Raji (cell line): ENCODE results near the gene C21orf58.

Experiments
- POLR2A ChIP-seq: IDR thresholded peaks from 2 replicates; pipeline ENCODE4 v1.6.1; 2011; ENCODE audit warnings: low read depth, low read length, control low read depth; ENCODE audit not compliant: insufficient read depth

The C21orf58 gene

DNA sequence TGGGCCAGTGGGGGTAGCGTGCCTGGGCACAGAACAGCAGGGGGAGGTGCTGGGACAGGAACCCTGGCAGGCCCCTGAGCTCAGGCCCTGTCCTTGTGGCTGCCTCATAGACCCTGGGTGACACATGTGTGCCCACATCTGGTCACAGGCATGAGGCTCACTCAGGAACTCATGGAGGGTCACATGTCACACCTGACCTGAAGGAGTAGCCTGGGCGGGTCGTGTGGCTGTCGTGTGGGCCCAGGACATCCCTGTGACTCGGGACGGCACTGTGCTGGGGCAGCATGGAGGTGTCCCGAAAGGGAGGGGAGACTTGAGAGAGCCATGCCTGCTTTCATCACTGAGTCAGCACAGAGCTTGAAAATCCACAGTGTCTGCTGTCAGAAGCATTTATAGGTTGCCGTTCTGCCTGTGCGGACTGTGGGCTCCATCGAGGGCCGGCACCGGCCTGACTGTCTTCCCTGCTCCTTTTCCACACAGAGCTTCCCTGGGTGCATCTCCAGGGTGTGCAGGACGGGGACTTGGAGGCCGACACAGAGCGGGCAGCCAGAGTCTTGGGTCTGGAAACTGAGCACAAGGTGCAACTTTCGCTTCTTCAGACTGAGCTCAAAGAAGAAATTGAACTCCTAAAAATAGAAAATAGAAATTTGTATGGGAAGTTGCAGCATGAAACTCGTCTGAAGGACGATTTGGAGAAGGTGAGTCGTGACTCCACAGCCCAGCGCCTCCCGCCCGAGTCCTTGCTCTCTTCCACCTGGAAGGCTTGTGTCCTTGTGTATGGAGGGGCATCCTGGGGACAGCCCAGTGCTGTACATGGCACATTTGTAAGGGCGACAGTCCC is 33.0 kb upstream of the C21orf58 start:
- TF ChIP-seq POLR2A = no peak

DNA sequence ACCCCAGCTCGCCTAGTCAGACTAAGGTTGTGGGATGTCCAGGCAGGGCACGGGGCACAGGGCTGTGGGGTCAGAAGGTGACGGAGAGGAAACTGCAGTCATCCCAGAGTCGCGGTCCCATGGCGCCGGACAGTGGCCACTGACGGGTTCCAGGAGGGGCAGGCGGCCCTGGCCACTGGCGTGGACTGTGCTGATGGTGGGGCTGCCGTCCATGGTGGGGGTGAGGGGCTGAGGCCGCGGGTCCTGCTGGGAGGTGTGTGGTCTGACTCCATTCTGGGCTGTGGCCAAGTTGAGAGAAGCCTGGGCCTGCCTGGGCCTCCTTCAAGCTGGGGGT is 32.3 kb upstream of the C21orf58 start:
- no peak for TF ChIP-seq POLR2A

DNA sequence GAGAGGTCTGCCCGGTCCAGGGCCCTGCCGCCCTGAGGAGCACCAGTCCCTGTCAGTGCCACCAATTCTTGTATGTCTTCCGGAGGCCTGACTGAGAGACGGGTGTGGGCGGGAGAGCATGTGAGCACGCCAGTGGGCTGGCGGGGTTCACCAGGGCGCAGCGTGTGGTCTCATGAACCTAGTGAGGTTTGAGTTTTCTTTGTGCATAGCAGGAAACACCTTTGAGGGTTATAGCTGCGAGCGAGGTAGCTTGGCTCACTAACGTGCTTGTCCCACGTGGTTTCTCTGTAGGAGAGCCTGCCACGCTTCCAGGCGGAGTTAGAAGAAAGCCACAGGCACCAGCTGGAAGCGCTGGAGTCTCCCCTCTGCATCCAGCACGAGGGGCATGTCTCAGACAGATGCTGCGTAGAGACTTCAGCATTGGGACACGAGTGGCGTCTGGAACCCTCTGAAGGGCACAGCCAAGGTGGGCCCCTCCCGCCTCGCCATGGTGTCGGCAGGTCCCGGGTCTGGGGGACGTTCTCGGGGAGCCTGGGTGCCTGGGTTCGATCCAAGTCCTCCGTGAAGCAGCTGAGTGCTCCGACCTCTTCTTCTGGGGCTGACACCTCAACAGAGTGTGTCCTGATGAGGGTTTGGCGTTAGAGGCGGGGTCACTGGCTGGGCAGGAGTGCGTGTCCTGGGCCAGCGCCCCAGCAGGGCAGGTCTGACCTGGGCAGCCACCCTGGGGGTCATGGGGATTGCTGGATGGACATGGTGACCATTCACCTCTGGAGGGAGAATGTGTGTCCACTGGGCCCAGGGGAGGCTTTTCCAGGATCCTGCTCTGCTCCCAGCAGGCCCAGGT is 31.7 kb upstream of the C21orf58 start:
- no peak for TF ChIP-seq POLR2A

DNA sequence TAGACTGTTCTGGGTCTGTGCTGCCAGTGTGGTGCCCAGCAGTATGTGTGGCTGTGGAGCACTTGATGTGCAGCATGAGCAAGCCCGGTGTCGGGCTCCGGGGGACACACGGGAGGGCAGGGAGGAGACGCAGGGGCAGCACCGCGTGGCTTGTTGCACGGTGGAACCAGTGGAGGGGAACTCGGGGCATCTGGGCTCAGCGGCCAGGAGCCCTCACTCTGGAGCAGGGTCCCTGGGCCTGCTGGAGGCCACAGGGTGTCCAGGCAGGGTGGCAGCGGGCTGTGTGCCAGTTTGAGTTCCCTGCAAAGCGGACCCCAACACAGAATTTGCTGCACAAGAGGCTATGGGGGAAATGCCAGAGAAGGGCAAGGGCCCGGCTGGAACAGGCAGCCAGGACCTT is 30.8 kb upstream of the C21orf58 start:
- no peak for TF ChIP-seq POLR2A

DNA sequence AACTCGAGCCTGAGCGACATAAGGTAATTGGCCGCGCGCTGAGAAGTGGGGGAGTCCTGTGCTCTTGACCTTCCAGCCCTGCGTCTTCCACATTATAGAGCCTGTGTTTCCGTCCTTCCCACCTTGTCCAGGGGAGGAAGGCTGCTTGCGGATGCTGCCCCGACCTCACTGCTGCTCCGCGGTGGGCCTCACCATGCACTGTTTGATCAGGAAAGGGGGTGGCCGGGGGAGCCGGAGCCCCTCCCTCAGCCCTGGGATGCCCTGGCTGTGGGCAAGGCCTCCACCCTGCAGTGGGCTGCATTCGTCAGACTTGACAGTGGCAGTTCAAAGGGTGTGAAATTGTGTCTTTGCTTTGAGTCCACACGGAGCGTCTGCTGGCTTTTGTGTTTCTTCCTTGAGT is 30.4 kb upstream of the C21orf58 start:
- no peak for TF ChIP-seq POLR2A

DNA sequence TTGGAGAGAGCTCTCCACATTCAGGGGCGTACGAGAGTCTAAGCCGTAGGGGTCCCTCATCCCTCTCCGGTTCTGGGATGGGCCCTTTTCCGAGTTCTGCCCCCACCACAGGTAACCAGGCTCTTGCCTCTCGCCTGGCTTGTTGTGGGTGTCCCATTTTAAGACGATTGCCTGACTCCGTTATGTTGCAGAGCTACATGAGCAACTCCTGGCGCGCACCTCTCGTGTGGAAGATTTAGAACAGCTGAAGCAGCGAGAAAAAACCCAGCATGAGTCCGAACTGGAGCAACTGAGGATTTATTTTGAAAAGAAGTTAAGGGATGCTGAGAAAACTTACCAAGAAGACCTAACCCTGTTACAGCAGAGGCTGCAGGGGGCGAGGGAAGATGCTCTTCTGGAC is 29.2 kb upstream of the C21orf58 start:
- TF ChIP-seq POLR2A = no peak

DNA sequence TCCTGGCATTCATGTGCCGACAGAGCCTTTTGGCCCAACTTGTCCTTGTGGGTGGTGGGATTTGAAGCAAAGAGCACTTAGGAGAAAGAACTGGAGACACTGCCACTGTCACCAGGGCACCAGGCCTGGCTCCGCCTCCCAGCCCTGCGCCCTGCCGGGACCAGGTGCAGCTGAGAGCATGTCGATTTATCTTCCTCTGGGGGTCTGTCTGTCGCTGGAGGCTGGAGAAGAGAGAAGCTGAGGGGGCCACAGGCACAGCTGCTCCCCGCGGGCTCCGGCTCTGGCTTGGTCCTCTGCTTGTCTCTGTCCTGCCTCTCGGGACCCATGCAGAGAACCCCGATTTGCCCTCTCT is 28.5 kb upstream of the C21orf58 start:
- no peak for TF ChIP-seq POLR2A

DNA sequence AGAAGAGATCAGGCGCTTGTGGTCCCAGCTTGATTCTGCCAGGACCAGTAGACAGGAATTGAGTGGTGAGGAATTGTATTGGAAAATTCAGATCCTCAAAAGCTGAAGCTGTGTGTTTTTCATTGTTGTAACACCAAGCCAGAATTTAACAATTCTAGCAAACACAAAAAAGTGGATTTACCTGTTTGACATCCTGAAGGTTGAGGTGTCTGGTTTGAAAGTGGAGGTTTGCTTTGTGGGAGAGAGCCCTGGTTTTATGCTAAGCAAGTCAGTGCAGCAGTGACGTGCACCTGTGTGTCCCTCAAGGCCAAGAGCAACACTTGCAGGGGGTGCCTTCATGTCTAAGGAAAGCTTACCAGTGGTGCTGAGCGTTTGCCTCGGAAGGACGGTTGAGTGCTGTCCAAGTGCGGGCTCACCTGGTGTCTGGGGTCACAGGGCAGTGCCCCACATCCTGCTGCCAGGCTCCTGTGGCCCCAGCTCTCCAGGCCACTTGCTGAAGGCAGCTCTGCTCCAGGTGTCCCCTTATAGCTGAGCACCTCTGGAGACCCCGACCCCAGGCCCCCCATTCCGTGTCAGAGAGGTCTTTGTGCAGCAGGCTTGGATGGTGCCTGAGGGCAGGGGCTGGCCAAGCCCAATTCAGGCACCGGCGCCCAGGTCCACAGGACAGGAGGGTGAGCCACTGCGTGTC is 27.9 kb upstream of the C21orf58 start:
- TF ChIP-seq POLR2A = no peak

DNA sequence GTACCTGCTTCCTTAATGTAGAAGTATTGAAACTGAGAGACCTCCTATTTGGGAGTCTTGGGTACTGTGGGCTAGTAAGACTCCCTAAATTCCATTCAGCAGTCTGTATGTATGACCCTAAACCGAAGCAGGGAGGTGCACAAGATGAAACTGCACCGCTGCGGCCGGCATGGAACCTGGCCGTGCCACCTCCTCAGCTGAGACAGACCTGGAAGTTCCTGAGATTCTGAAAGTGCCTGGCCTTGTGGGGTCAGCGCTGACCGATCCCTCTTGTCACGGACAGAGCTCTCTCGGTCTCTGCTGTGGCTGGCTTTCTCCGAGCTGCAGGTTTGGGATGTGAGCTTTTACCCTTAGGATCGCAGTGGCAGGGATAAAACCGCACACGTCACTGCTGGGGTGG is 27.3 kb upstream of the C21orf58 start:
- TF ChIP-seq POLR2A = no peak

DNA sequence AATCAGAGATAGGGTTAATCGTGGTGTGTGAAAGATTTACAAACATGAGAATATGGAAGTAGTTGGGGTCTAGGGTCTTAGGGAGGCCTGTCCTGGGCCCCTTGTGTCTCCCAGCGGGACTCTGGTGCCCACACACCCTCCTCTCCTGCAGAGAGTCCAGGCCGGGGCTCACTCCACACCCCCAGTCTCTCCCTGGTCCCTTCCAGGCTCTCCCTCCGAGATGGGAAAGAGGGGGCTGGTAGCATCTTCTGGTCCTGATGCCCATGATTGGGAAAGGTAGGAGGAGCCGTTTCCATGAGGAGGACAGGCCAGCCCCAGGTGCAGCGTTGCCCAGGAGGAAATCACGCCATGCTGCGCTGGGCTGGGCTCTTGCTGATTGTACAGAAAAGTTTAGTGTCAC is 26.9 kb upstream of the C21orf58 start:
- no peak for TF ChIP-seq POLR2A

DNA sequence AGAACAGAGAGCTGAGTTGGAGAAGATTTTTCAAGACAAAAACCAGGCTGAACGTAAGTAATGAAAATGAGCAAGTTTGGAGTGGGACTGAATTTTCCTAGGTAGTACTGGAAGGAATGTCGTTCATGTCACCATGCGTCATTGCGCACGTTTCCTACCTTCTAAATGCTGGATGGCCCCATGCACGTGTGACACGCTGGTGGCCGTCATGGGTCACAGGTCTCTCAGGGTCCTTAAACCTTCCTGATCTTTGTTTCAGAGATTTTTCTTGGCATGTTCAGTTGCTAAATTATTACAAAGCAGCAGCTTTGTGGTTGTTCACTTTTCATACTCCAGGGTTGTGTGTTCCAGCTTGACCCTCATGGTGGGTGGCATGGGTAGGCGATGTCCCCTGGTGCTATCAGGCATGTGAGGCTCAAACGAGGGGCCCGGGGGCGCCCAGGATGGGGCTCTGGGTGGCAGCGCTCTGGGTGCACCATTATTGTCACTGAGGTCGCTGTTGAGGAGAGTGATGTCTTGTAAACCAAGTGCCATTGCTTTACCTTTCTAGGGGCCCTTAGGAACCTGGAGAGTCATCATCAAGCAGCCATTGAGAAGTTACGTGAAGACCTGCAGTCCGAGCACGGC is 25.6 kb upstream of the C21orf58 start:
- no peak for TF ChIP-seq POLR2A

DNA sequence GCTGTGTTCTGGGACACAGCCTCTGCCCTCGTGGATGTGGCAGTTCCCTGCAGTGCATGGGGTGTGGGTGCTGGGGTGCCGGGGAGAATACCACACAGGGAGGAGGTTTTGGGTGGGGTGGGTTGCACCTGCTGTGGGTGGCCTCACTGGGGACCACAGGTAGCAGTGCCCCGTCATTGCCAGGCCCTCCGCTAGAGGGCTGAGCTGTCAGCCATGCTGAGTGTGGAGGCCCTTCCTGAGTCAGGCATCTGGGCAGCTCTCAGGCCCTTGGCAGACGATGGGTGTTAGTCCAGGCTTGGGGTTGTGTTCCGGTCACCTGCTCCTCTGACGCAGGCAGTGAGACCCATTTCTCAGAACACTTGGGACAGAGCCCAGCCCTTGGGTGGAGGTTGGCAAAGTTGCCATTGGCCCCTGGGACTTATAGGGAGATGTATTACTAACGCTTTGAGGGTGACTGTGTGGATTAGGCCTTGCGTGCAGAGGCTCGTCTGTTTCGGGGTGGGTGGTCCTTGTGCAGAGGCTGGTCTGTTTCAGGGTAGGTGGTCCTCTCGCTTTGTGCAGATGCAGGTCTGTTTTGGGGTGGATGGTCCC is 24.2 kb upstream of the C21orf58 start:
- no peak for TF ChIP-seq POLR2A

DNA sequence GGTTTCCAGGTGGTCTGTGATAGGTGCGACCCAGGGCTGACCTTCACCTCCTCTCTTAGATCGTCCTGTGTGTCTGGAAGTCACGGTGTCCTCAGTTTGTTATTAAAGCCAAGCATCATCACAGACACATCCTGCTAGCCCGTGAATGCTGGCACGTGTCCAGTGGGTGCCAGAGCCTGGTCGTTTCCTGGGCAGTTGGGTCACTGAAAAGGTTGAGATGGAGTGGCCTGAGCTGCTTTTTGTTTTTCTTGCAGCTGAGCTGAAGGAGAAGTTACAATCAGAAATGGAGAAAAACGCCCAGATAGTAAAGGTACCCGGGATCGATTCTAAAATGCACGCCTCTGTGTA is 23.5 kb upstream of the C21orf58 start:
- TF ChIP-seq POLR2A = no peak

DNA sequence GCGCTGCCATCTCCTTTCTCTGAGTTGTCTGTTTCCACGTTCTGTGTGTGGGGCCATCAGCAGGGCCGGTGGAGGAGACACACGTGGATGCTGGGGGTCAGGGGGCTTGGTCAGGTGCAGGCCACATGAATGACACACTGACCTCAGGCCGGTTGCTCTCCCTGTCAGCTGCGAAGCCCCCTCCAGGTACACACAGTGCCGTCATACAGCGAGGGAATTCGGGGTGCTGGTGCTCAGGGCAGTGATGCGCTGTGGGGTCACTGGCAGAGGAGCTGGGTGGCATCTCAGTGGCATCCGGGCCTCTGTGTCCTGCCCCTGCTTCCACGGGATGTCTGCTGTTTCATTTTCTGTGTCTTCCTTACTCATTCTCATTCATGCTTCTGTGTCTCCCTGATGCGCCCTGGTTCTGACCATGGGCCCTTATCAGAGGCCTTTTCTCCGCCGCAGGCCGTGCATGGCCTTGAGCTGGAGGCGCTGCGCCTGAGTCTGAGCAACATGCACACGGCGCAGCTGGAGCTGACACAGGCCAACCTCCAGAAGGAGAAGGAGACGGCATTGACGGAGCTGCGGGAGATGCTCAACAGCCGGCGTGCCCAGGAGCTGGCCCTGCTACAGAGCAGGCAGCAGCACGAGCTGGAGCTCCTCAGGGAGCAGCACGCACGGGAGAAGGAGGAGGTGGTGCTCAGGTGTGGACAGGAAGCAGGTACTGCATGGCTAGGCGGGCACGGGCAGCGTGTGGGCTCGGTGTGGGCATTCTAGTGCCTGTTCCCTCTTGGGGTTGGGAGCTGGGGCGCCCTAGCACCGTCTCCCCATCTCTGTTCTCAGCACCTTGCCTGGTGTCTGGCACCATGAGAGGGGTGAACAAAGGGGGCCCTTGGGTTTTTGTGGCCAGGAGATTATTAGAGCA is 22.9 kb upstream of the C21orf58 start:
- TF ChIP-seq POLR2A = no peak
